Suprapubic skin (tissue), 4 donors: ENCODE data around the gene GLA. TPM values are rescaled to one million over a fixed set of nuclear protein-coding genes. Genes with fewer than 3 reads are reported as not detected.

Experiments
- DNase-seq, 2 donors: peaks; one replicate each; pipeline ENCODE4 v3.0.0-alpha.2; 2019; ENCODE audit warnings: low spot score in 2 of 2
- H3K27ac ChIP-seq: fragments of 200-600 bp; sonication (generic); one replicate; pipeline ENCODE4 v1.5.1; 2019
- H3K27me3 ChIP-seq: fragments of 200-600 bp; sonication (generic); one replicate; pipeline ENCODE4 v1.5.1; 2019
- H3K36me3 ChIP-seq: fragments of 200-600 bp; sonication (generic); one replicate; pipeline ENCODE4 v1.5.1; 2019
- H3K4me1 ChIP-seq: fragments of 200-600 bp; sonication (generic); one replicate; pipeline ENCODE4 v1.5.1; 2019
- H3K4me3 ChIP-seq: fragments of 200-600 bp; sonication (generic); one replicate; pipeline ENCODE4 v1.5.1; 2019; ENCODE audit warnings: mild to moderate bottlenecking
- H3K9me3 ChIP-seq: fragments of 200-600 bp; sonication (generic); one replicate; pipeline ENCODE4 v1.5.1; 2019
- EP300 ChIP-seq: sonication (generic); formaldehyde crosslinking; IDR thresholded peaks from one replicate; pipeline ENCODE4 v1.6.1; 2017; ENCODE audit warnings: antibody characterized with exemption
- POLR2A ChIP-seq, 2 donors: fragments of 450-650 bp; IDR thresholded peaks; one replicate each; pipeline ENCODE4 v1.6.1; 2017; ENCODE audit warnings: antibody characterized with exemption in 2 of 2, mild to moderate bottlenecking in 2 of 2, moderate library complexity in 2 of 2
- POLR2AphosphoS5 ChIP-seq, 3 donors: sonication (generic); formaldehyde crosslinking; IDR thresholded peaks; one replicate each; pipeline ENCODE4 v1.6.1; 2017; ENCODE audit warnings: antibody characterized with exemption in 3 of 3
- WGBS: methylation state at CpG from one replicate; pipeline ENCODE4 v1.1.5; 2018; 5-methylcytosine and 5-hydroxymethylcytosine counted together
- total RNA-seq, 4 donors: library from RNA; depleted of rRNA; stranded (reverse); fragments of >200 nt; gene quantifications; one replicate each; pipeline ENCODE4 v1.1.0, GENCODE V29; 2016
- TF ChIP-seq, protein P1 (sequence below), 2 donors: fragments of 200-600 bp in 1 of 2; fragments of 450-650 bp in 1 of 2; sonication (generic) in 1 of 2; IDR thresholded peaks; one replicate each; pipeline ENCODE4 v1.5.1; 2016 to 2019; ENCODE audit warnings: antibody characterized with exemption in 2 of 2, mild to moderate bottlenecking in 1 of 2, moderate library complexity in 1 of 2

Gene GLA
- total RNA-seq, 4 donors from 2014 or later: 13.8 to 19.1 (median 16.9) TPM

DNA sequence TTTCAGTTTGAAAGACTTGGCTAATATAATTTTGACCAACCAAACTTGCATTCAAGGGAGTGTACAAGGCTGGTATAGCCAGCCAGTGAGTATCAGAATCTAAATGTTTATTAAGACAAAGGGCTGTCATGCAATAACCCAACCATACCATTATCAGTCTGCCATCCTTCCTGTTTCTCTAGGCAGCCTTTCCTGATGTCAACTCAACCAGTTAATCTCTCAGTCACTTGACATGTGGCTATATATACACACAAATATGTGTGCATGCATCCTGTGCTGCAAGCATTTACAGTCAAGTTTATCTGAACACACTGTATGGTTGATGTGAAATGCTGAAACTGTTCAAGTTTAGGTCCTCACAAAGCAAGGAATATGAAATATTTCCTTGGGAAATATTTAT lies 38.9 kb downstream of the GLA start:
- no peaks in the 10 kb centered on the region for H3K4me1 ChIP-seq
- DNase-seq: no peak
- no peak for TF ChIP-seq POLR2AphosphoS5 (IDR thresholded peaks at IDR 0.05)
- no peak for TF ChIP-seq POLR2A (IDR thresholded peaks at IDR 0.05)
- TF ChIP-seq, protein P1, sequence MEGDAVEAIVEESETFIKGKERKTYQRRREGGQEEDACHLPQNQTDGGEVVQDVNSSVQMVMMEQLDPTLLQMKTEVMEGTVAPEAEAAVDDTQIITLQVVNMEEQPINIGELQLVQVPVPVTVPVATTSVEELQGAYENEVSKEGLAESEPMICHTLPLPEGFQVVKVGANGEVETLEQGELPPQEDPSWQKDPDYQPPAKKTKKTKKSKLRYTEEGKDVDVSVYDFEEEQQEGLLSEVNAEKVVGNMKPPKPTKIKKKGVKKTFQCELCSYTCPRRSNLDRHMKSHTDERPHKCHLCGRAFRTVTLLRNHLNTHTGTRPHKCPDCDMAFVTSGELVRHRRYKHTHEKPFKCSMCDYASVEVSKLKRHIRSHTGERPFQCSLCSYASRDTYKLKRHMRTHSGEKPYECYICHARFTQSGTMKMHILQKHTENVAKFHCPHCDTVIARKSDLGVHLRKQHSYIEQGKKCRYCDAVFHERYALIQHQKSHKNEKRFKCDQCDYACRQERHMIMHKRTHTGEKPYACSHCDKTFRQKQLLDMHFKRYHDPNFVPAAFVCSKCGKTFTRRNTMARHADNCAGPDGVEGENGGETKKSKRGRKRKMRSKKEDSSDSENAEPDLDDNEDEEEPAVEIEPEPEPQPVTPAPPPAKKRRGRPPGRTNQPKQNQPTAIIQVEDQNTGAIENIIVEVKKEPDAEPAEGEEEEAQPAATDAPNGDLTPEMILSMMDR (IDR thresholded peaks at IDR 0.05): no peak
- no peak for TF ChIP-seq EP300
- no peaks in the 10 kb centered on the region for H3K9me3 ChIP-seq
- no peak overlapping the region for H3K4me3 ChIP-seq
- H3K27me3 ChIP-seq: no peaks in the 10 kb centered on the region
- H3K36me3 ChIP-seq: no peaks in the 10 kb centered on the region
- H3K27ac ChIP-seq: no peak overlapping the region

DNA sequence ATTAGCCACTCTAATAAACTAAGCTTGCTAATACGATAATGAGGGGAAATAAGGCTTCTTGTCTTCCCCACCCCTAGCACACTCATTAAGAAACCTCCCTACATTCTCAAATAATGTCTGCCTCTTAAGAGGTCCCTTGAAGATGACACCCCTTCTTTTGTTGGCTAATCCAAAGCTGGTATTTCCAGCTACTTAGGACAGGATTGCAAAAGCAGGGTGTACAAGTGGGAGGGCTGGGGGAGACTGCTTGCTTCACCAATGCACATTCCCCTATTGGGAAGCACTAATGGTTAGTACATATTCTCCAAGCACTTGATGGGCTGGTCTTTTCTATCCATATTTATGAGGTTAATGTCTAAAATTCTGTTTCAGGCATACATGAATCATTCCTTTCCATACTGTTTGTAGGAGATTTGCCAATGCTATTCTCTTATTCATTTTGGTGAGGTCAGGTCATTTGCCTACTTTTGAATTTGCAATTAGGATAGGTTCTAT lies 42.4 kb downstream of the GLA start:
- no peak overlapping the region for H3K27ac ChIP-seq
- H3K9me3 ChIP-seq: no peaks in the 10 kb centered on the region
- WGBS: 88% methylated on average over 1 of the region's 1 CpG
- DNase-seq: no peak
- no peaks in the 10 kb centered on the region for H3K36me3 ChIP-seq
- no peaks in the 10 kb centered on the region for H3K4me1 ChIP-seq
- no peak for TF ChIP-seq POLR2A (IDR thresholded peaks at IDR 0.05)
- TF ChIP-seq, protein P1 (IDR thresholded peaks at IDR 0.05): no peak
- no peak for TF ChIP-seq EP300
- TF ChIP-seq POLR2AphosphoS5 (IDR thresholded peaks at IDR 0.05): no peak
- no peaks in the 10 kb centered on the region for H3K27me3 ChIP-seq
- no peak overlapping the region for H3K4me3 ChIP-seq

DNA sequence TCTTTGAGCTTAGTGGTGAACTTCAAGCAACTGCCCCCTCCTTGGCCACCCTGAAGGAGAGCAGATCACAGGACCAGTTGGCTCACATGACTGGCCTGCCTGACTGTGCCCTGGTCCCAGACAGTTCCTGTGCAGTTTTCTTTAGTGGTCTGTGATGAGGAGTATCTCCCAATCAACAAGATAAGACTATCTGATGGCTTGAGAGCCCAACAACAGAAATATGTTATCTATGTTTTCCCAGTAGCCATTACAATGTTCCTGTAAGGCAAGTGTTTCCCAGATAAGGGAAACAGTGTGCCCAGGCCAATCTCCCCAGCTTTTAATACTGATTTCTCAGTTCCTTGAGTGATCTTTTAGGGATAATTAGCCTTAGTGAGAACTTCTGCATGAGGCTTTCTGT lies 45.0 kb downstream of the GLA start:
- Histone ChIP-seq H3K4me1 (no peaks in the 10 kb centered on the region), H3K9me3 (no peaks in the 10 kb centered on the region), H3K27ac (no peak overlapping the region), H3K36me3 (no peaks in the 10 kb centered on the region), H3K4me3 (no peak overlapping the region), H3K27me3 (no peaks in the 10 kb centered on the region)
- no peak for TF ChIP-seq POLR2A (IDR thresholded peaks at IDR 0.05)
- TF ChIP-seq EP300: no peak
- no peak for TF ChIP-seq POLR2AphosphoS5 (IDR thresholded peaks at IDR 0.05)
- TF ChIP-seq, protein P1 (IDR thresholded peaks at IDR 0.05): no peak
- DNase-seq: no peak

DNA sequence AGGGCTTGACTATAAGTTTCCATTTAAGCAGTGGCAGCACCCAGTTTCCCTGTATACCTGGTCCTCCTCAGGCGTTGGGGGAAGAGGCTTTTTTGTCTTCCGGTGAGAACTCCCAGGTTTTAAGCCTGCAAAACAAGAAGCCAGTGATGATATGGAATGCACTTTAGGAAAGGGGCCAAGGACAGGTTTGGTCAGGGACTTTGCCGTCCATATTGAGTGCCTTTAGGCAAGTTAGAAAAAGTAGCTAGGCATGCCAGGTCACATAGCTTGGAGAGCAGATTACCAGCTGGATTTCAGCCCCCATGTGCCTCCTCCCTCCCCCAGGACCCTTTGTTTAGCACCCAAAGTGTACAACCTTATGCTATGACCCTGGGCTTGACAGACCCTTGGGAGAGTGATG lies 45.6 kb downstream of the GLA start:
- H3K4me3 ChIP-seq: no peak overlapping the region
- no peaks in the 10 kb centered on the region for H3K9me3 ChIP-seq

DNA sequence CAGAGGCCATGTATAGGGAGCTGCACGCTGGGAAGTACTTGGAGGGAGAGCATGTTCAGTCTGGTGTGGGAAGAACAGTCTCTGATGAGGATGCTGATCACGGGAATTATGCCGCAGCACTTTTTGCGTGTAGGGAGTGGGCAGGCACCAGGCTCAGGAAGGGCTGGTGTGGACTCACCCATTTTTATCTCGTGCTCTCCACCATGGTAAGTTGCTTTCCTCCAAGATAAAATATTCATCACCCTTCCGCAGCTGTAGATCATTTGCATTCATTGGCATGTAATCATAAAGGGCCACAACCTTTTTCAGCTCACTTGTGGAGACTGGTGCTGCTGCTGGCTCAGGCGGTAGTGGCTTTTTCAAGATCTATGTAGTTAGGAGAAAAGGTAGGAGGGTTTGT lies 47.3 kb downstream of the GLA start:
- 49% methylated on average over 7 of the region's 7 CpGs for WGBS
- H3K4me3 ChIP-seq: no peak overlapping the region
- no peak for TF ChIP-seq POLR2AphosphoS5 (IDR thresholded peaks at IDR 0.05)
- TF ChIP-seq POLR2A (IDR thresholded peaks at IDR 0.05): no peak
- TF ChIP-seq, protein P1 (IDR thresholded peaks at IDR 0.05): no peak
- no peak for TF ChIP-seq EP300
- no peaks in the 10 kb centered on the region for H3K27me3 ChIP-seq
- H3K36me3 ChIP-seq: no peaks in the 10 kb centered on the region
- no peak overlapping the region for H3K27ac ChIP-seq
- no peaks in the 10 kb centered on the region for H3K9me3 ChIP-seq
- no peak for DNase-seq
- no peaks in the 10 kb centered on the region for H3K4me1 ChIP-seq

More for the DNA sequence above, 45.6 kb downstream of the GLA start:
- H3K27ac ChIP-seq: no peak overlapping the region
- TF ChIP-seq EP300: no peak
- TF ChIP-seq, protein P1 (IDR thresholded peaks at IDR 0.05): no peak
- TF ChIP-seq POLR2AphosphoS5 (IDR thresholded peaks at IDR 0.05): no peak
- no peak for TF ChIP-seq POLR2A (IDR thresholded peaks at IDR 0.05)
- 42% methylated on average over 3 of the region's 3 CpGs for WGBS
- H3K36me3 ChIP-seq: no peaks in the 10 kb centered on the region
- no peaks in the 10 kb centered on the region for H3K4me1 ChIP-seq
- DNase-seq: no peak
- no peaks in the 10 kb centered on the region for H3K27me3 ChIP-seq
